Testis (tissue), 2 donors: Measurements from ENCODE around the gene TSACC.

Experiments
- POLR2A ChIP-seq: fragments of 450-650 bp; IDR thresholded peaks from one replicate; pipeline ENCODE4 v1.6.1; 2017; ENCODE audit warnings: antibody characterized with exemption, mild to moderate bottlenecking, moderate library complexity
- TF ChIP-seq, protein P1 (sequence below), 3 experiments: fragments of 450-650 bp in 2 of 3; fragments of 200-600 bp in 1 of 3; sonication (generic) in 1 of 3; IDR thresholded peaks; one replicate each; pipeline ENCODE4 v1.5.1; 2016 to 2019; ENCODE audit warnings: antibody characterized with exemption in 3 of 3, mild to moderate bottlenecking in 2 of 3, moderate library complexity in 1 of 3

DNA sequence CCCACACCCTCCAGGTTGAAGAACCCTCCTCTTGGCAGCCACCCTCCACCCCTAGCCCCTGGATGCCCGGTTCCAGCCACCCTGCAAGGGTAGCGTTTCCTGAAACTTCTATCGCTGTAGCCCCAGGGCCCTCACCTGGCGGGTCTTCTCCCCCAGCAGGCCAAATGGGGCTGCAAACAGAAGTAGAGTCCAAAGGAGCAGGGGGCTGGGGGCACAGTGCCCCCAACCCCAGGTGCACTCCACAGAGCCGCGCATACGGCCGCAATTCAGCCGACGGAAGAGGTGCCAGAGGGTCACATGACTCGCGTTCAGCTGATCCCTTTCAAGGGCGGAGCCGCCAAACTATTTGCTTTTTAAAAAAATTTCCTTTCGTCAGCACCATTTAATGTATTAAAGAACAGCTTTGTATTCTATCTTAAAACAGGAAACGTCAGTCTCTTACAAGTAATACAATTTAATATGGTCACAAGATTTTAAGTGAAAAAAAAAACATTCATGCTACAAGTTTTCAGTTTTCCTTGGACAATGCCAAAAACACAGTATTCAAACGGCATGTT, 42.9 kb upstream of the TSACC start, which contains the start of gene GLMP:
- no peak for TF ChIP-seq POLR2A
- TF ChIP-seq, protein P1, sequence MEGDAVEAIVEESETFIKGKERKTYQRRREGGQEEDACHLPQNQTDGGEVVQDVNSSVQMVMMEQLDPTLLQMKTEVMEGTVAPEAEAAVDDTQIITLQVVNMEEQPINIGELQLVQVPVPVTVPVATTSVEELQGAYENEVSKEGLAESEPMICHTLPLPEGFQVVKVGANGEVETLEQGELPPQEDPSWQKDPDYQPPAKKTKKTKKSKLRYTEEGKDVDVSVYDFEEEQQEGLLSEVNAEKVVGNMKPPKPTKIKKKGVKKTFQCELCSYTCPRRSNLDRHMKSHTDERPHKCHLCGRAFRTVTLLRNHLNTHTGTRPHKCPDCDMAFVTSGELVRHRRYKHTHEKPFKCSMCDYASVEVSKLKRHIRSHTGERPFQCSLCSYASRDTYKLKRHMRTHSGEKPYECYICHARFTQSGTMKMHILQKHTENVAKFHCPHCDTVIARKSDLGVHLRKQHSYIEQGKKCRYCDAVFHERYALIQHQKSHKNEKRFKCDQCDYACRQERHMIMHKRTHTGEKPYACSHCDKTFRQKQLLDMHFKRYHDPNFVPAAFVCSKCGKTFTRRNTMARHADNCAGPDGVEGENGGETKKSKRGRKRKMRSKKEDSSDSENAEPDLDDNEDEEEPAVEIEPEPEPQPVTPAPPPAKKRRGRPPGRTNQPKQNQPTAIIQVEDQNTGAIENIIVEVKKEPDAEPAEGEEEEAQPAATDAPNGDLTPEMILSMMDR (IDR thresholded peaks at IDR 0.05): no peak
